ENCODE measurements around the gene PIEZO1.

DNA sequence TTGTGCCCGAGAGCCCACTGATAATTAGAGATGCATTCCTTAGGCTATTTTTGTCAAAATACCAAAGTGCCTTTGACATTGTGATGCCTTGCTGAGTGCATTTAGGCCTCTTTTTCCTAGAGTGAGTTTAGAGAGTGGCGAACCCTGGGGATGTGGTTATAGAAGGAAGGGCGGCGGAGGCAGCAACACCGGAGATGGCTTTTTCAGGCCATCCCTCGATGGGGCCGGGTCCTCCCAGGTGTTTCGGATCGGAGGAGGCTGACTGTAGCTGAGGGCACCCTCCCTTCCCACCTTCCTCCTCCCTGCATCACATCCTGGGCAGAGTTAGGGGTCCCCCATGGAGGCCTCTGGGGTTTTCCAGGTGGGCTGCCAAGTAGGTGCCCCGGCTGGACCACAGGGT lies 92.2 kb downstream of the PIEZO1 start:
- TF ChIP-seq EZH2 (IDR thresholded peaks at IDR 0.05; ENCODE audit: borderline replicate concordance, low read depth, low read length, severe bottlenecking) (no peak), CTCF (IDR thresholded peaks at IDR 0.05; ENCODE audit: extremely low read depth in 1 of 2, insufficient read depth in 1 of 2, low read depth in 1 of 2, low read length in 2 of 2) (no peak), POLR2AphosphoS5 (IDR thresholded peaks at IDR 0.05; ENCODE audit: insufficient read depth, low read depth, low read length) (no peak), GATA2 (IDR thresholded peaks at IDR 0.05; ENCODE audit: insufficient read depth, insufficient read length, low read depth, low read length) (no peak), FOS (IDR thresholded peaks at IDR 0.05; ENCODE audit: borderline replicate concordance, insufficient read depth, low read length) (no peak)
